ENCODE results near the gene RAB5IF. TPM values are rescaled to one million over a fixed set of nuclear protein-coding genes. Genes with fewer than 3 reads are reported as not detected.

RAB5IF gene
- total and polyA plus RNA-seq, 2 of the 13 experiments (the other 11 are each of a cell fraction or from before 2014, with no cell fraction given) = 261 to 305 TPM

GRCh38 chr20:36573798-36574365 is 31.7 kb upstream of the RAB5IF start (continued):
- TF ChIP-seq SRSF1 (optimal IDR thresholded peaks at IDR 0.05; ENCODE audit: low read depth, low read length) (peak; percentile 99), ZNF331 (CRISPR knock-in tag; IDR thresholded peaks at IDR 0.05) (0 out of 2 replicates have a peak, but pooled peaks have one; percentile 20), RXRB (CRISPR knock-in tag; IDR thresholded peaks at IDR 0.05; ENCODE audit: borderline replicate concordance) (peak; percentile 39; the same call in 1 of the 2 replicates), ATF7-NPFF (CRISPR knock-in tag; IDR thresholded peaks at IDR 0.05; ENCODE audit: low read depth) (0 out of 2 replicates have a peak, but pooled peaks have one; percentile 13), PRMT3 (CRISPR knock-in tag; IDR thresholded peaks at IDR 0.05; ENCODE audit: borderline replicate concordance, low read depth) (no peak), ZNF891 (CRISPR knock-in tag; IDR thresholded peaks at IDR 0.05) (peak; percentile 55; the same call in 1 of the 2 replicates), ZNF232 (CRISPR knock-in tag; IDR thresholded peaks at IDR 0.05; ENCODE audit: borderline replicate concordance) (peak; percentile 69; the same call in 1 of the 2 replicates), RBFOX2 (IDR thresholded peaks at IDR 0.05; ENCODE audit: low read depth, low read length) (peak; percentile 70), SALL1 (CRISPR knock-in tag; IDR thresholded peaks at IDR 0.05) (0 out of 2 replicates have a peak, but pooled peaks have one; percentile 35), TARDBP (CRISPR knock-in tag; IDR thresholded peaks at IDR 0.05) (0 out of 2 replicates have a peak, but pooled peaks have one; percentile 38), ZC3H4 (CRISPR knock-in tag; IDR thresholded peaks at IDR 0.05; ENCODE audit: borderline replicate concordance) (peak; percentile 83; the same call in 1 of the 2 replicates), RFX1 (IDR thresholded peaks at IDR 0.05) (no peak), HOMEZ (CRISPR knock-in tag; IDR thresholded peaks at IDR 0.05; ENCODE audit: low read depth) (no peak), ZBTB43 (CRISPR knock-in tag; conservative IDR thresholded peaks at IDR 0.05) (no peak; the same call in 1 of the 2 replicates), YY1 (IDR thresholded peaks at IDR 0.05; ENCODE audit: insufficient read depth, insufficient replicate concordance, low read depth, low read length) (peak; percentile 61), RCOR2 (CRISPR knock-in tag; IDR thresholded peaks at IDR 0.05) (no peak), THAP11 (CRISPR knock-in tag; IDR thresholded peaks at IDR 0.05) (peak; percentile 18; the same call in 1 of the 2 replicates)
- TF ChIP-seq, protein P1, sequence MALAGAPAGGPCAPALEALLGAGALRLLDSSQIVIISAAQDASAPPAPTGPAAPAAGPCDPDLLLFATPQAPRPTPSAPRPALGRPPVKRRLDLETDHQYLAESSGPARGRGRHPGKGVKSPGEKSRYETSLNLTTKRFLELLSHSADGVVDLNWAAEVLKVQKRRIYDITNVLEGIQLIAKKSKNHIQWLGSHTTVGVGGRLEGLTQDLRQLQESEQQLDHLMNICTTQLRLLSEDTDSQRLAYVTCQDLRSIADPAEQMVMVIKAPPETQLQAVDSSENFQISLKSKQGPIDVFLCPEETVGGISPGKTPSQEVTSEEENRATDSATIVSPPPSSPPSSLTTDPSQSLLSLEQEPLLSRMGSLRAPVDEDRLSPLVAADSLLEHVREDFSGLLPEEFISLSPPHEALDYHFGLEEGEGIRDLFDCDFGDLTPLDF (CRISPR knock-in tag; IDR thresholded peaks at IDR 0.05) = peak; percentile 17; the same call in 1 of the 2 replicates
- TF ChIP-seq, protein P2, sequence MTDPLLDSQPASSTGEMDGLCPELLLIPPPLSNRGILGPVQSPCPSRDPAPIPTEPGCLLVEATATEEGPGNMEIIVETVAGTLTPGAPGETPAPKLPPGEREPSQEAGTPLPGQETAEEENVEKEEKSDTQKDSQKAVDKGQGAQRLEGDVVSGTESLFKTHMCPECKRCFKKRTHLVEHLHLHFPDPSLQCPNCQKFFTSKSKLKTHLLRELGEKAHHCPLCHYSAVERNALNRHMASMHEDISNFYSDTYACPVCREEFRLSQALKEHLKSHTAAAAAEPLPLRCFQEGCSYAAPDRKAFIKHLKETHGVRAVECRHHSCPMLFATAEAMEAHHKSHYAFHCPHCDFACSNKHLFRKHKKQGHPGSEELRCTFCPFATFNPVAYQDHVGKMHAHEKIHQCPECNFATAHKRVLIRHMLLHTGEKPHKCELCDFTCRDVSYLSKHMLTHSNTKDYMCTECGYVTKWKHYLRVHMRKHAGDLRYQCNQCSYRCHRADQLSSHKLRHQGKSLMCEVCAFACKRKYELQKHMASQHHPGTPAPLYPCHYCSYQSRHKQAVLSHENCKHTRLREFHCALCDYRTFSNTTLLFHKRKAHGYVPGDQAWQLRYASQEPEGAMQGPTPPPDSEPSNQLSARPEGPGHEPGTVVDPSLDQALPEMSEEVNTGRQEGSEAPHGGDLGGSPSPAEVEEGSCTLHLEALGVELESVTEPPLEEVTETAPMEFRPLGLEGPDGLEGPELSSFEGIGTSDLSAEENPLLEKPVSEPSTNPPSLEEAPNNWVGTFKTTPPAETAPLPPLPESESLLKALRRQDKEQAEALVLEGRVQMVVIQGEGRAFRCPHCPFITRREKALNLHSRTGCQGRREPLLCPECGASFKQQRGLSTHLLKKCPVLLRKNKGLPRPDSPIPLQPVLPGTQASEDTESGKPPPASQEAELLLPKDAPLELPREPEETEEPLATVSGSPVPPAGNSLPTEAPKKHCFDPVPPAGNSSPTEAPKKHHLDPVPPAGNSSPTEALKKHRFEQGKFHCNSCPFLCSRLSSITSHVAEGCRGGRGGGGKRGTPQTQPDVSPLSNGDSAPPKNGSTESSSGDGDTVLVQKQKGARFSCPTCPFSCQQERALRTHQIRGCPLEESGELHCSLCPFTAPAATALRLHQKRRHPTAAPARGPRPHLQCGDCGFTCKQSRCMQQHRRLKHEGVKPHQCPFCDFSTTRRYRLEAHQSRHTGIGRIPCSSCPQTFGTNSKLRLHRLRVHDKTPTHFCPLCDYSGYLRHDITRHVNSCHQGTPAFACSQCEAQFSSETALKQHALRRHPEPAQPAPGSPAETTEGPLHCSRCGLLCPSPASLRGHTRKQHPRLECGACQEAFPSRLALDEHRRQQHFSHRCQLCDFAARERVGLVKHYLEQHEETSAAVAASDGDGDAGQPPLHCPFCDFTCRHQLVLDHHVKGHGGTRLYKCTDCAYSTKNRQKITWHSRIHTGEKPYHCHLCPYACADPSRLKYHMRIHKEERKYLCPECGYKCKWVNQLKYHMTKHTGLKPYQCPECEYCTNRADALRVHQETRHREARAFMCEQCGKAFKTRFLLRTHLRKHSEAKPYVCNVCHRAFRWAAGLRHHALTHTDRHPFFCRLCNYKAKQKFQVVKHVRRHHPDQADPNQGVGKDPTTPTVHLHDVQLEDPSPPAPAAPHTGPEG (CRISPR knock-in tag; IDR thresholded peaks at IDR 0.05) = 0 out of 2 replicates have a peak, but pooled peaks have one; percentile 60

Data from HepG2 (cell line).